BLaER1 (cell line): ENCODE measurements around the gene CLSTN2.

ENCODE experiments used
- H3K27ac ChIP-seq: shearing (Covaris generic); formaldehyde crosslinking; 2 replicates; pipeline ENCODE4 v1.8.1; 2022
- H3K27me3 ChIP-seq: shearing (Covaris generic); formaldehyde crosslinking; 2 replicates; pipeline ENCODE4 v1.8.1; 2022
- H3K36me3 ChIP-seq: shearing (Covaris generic); formaldehyde crosslinking; 2 replicates; pipeline ENCODE4 v1.8.1; 2022
- H3K4me1 ChIP-seq: shearing (Covaris generic); formaldehyde crosslinking; 2 replicates; pipeline ENCODE4 v1.8.1; 2022
- H3K4me2 ChIP-seq: shearing (Covaris generic); formaldehyde crosslinking; 2 replicates; pipeline ENCODE4 v1.8.1; 2022
- H3K4me3 ChIP-seq: shearing (Covaris generic); formaldehyde crosslinking; 2 replicates; pipeline ENCODE4 v1.8.1; 2022
- H3K9ac ChIP-seq: shearing (Covaris generic); formaldehyde crosslinking; 2 replicates; pipeline ENCODE4 v1.8.1; 2022
- H3K9me3 ChIP-seq: shearing (Covaris generic); formaldehyde crosslinking; 2 replicates; pipeline ENCODE4 v1.8.1; 2022
- H4K20me1 ChIP-seq: shearing (Covaris generic); formaldehyde crosslinking; 2 replicates; pipeline ENCODE4 v1.8.1; 2022
- Cebpa-rat ChIP-seq: shearing (Covaris generic); IDR thresholded peaks from 2 replicates; pipeline ENCODE4 v1.8.1; 2022

Gene CLSTN2

GRCh38 chr3:140089403-140090072 is 154.6 kb downstream of the CLSTN2 start:
- H3K4me1 ChIP-seq, result no peaks in the 10 kb centered on the region
- H3K27me3 ChIP-seq, result no peaks in the 10 kb centered on the region
- H3K4me3 ChIP-seq, result no peak overlapping the region
- no peak for TF ChIP-seq Cebpa-rat
- no peak overlapping the region for H3K27ac ChIP-seq
- no peaks in the 10 kb centered on the region for H4K20me1 ChIP-seq
- no peak overlapping the region for H3K9ac ChIP-seq
- H3K9me3 ChIP-seq, result peaks cover 12% of the 10 kb centered on the region; the same call in 1 of the 2 replicates
- H3K4me2 ChIP-seq, result no peak overlapping the region
- H3K36me3 ChIP-seq, result no peaks in the 10 kb centered on the region

- H3K27ac ChIP-seq, result no peak overlapping the region
- H3K9ac ChIP-seq, result no peak overlapping the region
- no peak for TF ChIP-seq Cebpa-rat
- no peak overlapping the region for H3K4me3 ChIP-seq
- no peak overlapping the region for H3K4me2 ChIP-seq
- peaks cover 12% of the 10 kb centered on the region; the same call in 1 of the 2 replicates for H3K9me3 ChIP-seq
- no peaks in the 10 kb centered on the region for H3K4me1 ChIP-seq
- H3K36me3 ChIP-seq, result no peaks in the 10 kb centered on the region
- no peaks in the 10 kb centered on the region for H4K20me1 ChIP-seq
- H3K27me3 ChIP-seq, result no peaks in the 10 kb centered on the region
Observed at GRCh38 chr3:140091143-140091542, 156.2 kb downstream of the CLSTN2 start.

GRCh38 chr3:140092848-140093536 is 158.0 kb downstream of the CLSTN2 start:
- Histone ChIP-seq H3K36me3 (no peaks in the 10 kb centered on the region), H3K4me3 (no peak overlapping the region), H3K4me2 (no peak overlapping the region), H3K4me1 (no peaks in the 10 kb centered on the region), H3K27ac (no peak overlapping the region), H3K9me3 (peaks cover 12% of the 10 kb centered on the region; the same call in 1 of the 2 replicates), H4K20me1 (no peaks in the 10 kb centered on the region), H3K9ac (no peak overlapping the region), H3K27me3 (no peaks in the 10 kb centered on the region)
- no peak for TF ChIP-seq Cebpa-rat

GRCh38 chr3:140093742-140094141 is 158.8 kb downstream of the CLSTN2 start:
- Histone ChIP-seq H4K20me1 (no peaks in the 10 kb centered on the region), H3K9me3 (peaks cover 12% of the 10 kb centered on the region; the same call in 1 of the 2 replicates), H3K9ac (no peak overlapping the region), H3K4me2 (no peak overlapping the region), H3K27me3 (no peaks in the 10 kb centered on the region), H3K4me1 (no peaks in the 10 kb centered on the region), H3K27ac (no peak overlapping the region), H3K4me3 (no peak overlapping the region), H3K36me3 (no peaks in the 10 kb centered on the region)
- no peak for TF ChIP-seq Cebpa-rat

GRCh38 chr3:140094487-140094886 is 159.5 kb downstream of the CLSTN2 start:
- H4K20me1 ChIP-seq, result no peaks in the 10 kb centered on the region
- no peak overlapping the region for H3K9ac ChIP-seq
- H3K27ac ChIP-seq, result no peak overlapping the region
- H3K4me1 ChIP-seq, result no peaks in the 10 kb centered on the region
- no peaks in the 10 kb centered on the region for H3K27me3 ChIP-seq
- peaks cover 12% of the 10 kb centered on the region; the same call in 1 of the 2 replicates for H3K9me3 ChIP-seq
- no peak overlapping the region for H3K4me2 ChIP-seq
- H3K36me3 ChIP-seq, result no peaks in the 10 kb centered on the region
- TF ChIP-seq Cebpa-rat, result no peak
- H3K4me3 ChIP-seq, result no peak overlapping the region

- H3K9ac ChIP-seq, result no peak overlapping the region
- H3K27ac ChIP-seq, result no peak overlapping the region
- no peak overlapping the region for H3K4me3 ChIP-seq
- no peaks in the 10 kb centered on the region for H3K9me3 ChIP-seq
- H3K27me3 ChIP-seq, result no peaks in the 10 kb centered on the region
- no peak for TF ChIP-seq Cebpa-rat
- no peaks in the 10 kb centered on the region for H3K4me1 ChIP-seq
- no peaks in the 10 kb centered on the region for H4K20me1 ChIP-seq
- no peaks in the 10 kb centered on the region for H3K36me3 ChIP-seq
- no peak overlapping the region for H3K4me2 ChIP-seq
Observed at GRCh38 chr3:140096037-140096436, 161.1 kb downstream of the CLSTN2 start.

GRCh38 chr3:140097874-140098635 is 163.1 kb downstream of the CLSTN2 start:
- no peaks in the 10 kb centered on the region for H3K4me1 ChIP-seq
- no peak for TF ChIP-seq Cebpa-rat
- H3K4me2 ChIP-seq, result no peak overlapping the region

GRCh38 chr3:140100479-140100878 is 165.5 kb downstream of the CLSTN2 start:
- H3K4me2 ChIP-seq, result no peak overlapping the region
- no peaks in the 10 kb centered on the region for H3K9me3 ChIP-seq
- no peak for TF ChIP-seq Cebpa-rat
- H3K27me3 ChIP-seq, result no peaks in the 10 kb centered on the region
- H3K4me3 ChIP-seq, result no peak overlapping the region
- H3K4me1 ChIP-seq, result no peaks in the 10 kb centered on the region
- no peaks in the 10 kb centered on the region for H3K36me3 ChIP-seq
- H4K20me1 ChIP-seq, result no peaks in the 10 kb centered on the region
- no peak overlapping the region for H3K27ac ChIP-seq
- H3K9ac ChIP-seq, result no peak overlapping the region

More at GRCh38 chr3:140097874-140098635, 163.1 kb downstream of the CLSTN2 start:
- Histone ChIP-seq H3K36me3 (no peaks in the 10 kb centered on the region), H3K9me3 (no peaks in the 10 kb centered on the region), H3K9ac (no peak overlapping the region), H3K27ac (no peak overlapping the region), H3K27me3 (no peaks in the 10 kb centered on the region), H4K20me1 (no peaks in the 10 kb centered on the region), H3K4me3 (no peak overlapping the region)

- H3K9ac ChIP-seq, result no peak overlapping the region
- H3K4me1 ChIP-seq, result no peaks in the 10 kb centered on the region
- H3K36me3 ChIP-seq, result no peaks in the 10 kb centered on the region
- no peak for TF ChIP-seq Cebpa-rat
- no peaks in the 10 kb centered on the region for H3K27me3 ChIP-seq
- H3K4me3 ChIP-seq, result no peak overlapping the region
- H3K9me3 ChIP-seq, result no peaks in the 10 kb centered on the region
- no peak overlapping the region for H3K4me2 ChIP-seq
- no peaks in the 10 kb centered on the region for H4K20me1 ChIP-seq
- no peak overlapping the region for H3K27ac ChIP-seq
Observed at GRCh38 chr3:140103166-140103565, 168.2 kb downstream of the CLSTN2 start.
